ENCODE data around the gene MYBPH.

DNA sequence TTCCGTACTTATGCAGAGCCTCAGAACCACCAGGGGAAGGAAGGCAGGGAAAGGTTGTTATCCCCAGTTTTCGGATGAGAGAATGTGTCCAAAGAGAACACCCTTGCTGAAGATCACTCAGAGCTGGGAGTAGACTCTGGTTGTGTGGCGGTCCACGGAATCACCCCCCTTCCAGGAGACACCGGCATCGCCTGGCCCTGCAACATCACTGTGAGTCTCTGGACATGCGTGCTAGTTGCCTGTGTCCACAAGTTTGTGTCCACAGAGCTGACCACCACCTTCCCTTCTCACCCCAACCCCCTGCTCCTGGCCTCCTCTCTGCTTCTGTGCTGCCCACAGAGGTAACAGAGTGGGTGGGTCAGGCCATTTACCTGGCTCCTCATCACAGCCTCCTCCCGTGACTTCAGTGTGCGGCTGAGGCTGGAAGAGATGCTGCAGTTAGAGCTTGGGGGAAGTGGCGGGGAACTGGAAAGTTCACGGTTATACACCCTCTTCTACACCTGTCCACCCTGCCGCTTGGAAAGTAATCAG is 7.3 kb downstream of the MYBPH start:
- TF ChIP-seq EZH2 (IDR thresholded peaks at IDR 0.05; ENCODE audit: low read depth, unreplicated experiment), result no peak
- no peak for TF ChIP-seq ZNF331 (CRISPR knock-in tag; IDR thresholded peaks at IDR 0.05; ENCODE audit: low read depth)
- TF ChIP-seq, protein P1, sequence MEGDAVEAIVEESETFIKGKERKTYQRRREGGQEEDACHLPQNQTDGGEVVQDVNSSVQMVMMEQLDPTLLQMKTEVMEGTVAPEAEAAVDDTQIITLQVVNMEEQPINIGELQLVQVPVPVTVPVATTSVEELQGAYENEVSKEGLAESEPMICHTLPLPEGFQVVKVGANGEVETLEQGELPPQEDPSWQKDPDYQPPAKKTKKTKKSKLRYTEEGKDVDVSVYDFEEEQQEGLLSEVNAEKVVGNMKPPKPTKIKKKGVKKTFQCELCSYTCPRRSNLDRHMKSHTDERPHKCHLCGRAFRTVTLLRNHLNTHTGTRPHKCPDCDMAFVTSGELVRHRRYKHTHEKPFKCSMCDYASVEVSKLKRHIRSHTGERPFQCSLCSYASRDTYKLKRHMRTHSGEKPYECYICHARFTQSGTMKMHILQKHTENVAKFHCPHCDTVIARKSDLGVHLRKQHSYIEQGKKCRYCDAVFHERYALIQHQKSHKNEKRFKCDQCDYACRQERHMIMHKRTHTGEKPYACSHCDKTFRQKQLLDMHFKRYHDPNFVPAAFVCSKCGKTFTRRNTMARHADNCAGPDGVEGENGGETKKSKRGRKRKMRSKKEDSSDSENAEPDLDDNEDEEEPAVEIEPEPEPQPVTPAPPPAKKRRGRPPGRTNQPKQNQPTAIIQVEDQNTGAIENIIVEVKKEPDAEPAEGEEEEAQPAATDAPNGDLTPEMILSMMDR (conservative IDR thresholded peaks at IDR 0.05; ENCODE audit: low read depth in 2 of 2), result no peak
- TF ChIP-seq NANOG (IDR thresholded peaks at IDR 0.05; ENCODE audit: borderline replicate concordance), result no peak
- TF ChIP-seq POLR2AphosphoS5 (IDR thresholded peaks at IDR 0.05; ENCODE audit: low read depth), result no peak
- TF ChIP-seq CREB1 (CRISPR knock-in tag; IDR thresholded peaks at IDR 0.05; ENCODE audit: low read depth), result no peak
- TF ChIP-seq, protein P2, sequence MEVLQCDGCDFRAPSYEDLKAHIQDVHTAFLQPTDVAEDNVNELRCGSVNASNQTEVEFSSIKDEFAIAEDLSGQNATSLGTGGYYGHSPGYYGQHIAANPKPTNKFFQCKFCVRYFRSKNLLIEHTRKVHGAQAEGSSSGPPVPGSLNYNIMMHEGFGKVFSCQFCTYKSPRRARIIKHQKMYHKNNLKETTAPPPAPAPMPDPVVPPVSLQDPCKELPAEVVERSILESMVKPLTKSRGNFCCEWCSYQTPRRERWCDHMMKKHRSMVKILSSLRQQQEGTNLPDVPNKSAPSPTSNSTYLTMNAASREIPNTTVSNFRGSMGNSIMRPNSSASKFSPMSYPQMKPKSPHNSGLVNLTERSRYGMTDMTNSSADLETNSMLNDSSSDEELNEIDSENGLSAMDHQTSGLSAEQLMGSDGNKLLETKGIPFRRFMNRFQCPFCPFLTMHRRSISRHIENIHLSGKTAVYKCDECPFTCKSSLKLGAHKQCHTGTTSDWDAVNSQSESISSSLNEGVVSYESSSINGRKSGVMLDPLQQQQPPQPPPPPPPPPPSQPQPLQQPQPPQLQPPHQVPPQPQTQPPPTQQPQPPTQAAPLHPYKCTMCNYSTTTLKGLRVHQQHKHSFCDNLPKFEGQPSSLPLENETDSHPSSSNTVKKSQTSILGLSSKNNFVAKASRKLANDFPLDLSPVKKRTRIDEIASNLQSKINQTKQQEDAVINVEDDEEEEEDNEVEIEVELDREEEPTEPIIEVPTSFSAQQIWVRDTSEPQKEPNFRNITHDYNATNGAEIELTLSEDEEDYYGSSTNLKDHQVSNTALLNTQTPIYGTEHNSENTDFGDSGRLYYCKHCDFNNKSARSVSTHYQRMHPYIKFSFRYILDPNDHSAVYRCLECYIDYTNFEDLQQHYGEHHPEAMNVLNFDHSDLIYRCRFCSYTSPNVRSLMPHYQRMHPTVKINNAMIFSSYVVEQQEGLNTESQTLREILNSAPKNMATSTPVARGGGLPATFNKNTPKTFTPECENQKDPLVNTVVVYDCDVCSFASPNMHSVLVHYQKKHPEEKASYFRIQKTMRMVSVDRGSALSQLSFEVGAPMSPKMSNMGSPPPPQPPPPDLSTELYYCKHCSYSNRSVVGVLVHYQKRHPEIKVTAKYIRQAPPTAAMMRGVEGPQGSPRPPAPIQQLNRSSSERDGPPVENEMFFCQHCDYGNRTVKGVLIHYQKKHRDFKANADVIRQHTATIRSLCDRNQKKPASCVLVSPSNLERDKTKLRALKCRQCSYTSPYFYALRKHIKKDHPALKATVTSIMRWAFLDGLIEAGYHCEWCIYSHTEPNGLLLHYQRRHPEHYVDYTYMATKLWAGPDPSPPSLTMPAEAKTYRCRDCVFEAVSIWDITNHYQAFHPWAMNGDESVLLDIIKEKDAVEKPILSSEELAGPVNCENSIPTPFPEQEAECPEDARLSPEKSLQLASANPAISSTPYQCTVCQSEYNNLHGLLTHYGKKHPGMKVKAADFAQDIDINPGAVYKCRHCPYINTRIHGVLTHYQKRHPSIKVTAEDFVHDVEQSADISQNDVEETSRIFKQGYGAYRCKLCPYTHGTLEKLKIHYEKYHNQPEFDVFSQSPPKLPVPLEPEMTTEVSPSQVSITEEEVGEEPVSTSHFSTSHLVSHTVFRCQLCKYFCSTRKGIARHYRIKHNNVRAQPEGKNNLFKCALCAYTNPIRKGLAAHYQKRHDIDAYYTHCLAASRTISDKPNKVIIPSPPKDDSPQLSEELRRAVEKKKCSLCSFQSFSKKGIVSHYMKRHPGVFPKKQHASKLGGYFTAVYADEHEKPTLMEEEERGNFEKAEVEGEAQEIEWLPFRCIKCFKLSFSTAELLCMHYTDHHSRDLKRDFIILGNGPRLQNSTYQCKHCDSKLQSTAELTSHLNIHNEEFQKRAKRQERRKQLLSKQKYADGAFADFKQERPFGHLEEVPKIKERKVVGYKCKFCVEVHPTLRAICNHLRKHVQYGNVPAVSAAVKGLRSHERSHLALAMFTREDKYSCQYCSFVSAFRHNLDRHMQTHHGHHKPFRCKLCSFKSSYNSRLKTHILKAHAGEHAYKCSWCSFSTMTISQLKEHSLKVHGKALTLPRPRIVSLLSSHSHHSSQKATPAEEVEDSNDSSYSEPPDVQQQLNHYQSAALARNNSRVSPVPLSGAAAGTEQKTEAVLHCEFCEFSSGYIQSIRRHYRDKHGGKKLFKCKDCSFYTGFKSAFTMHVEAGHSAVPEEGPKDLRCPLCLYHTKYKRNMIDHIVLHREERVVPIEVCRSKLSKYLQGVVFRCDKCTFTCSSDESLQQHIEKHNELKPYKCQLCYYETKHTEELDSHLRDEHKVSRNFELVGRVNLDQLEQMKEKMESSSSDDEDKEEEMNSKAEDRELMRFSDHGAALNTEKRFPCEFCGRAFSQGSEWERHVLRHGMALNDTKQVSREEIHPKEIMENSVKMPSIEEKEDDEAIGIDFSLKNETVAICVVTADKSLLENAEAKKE (CRISPR knock-in tag; IDR thresholded peaks at IDR 0.05), result no peak
- TF ChIP-seq EZH2phosphoT487 (IDR thresholded peaks at IDR 0.05; ENCODE audit: unreplicated experiment), result no peak
- no peak for TF ChIP-seq ZNF114 (CRISPR knock-in tag; IDR thresholded peaks at IDR 0.05)
- TF ChIP-seq, protein P3, sequence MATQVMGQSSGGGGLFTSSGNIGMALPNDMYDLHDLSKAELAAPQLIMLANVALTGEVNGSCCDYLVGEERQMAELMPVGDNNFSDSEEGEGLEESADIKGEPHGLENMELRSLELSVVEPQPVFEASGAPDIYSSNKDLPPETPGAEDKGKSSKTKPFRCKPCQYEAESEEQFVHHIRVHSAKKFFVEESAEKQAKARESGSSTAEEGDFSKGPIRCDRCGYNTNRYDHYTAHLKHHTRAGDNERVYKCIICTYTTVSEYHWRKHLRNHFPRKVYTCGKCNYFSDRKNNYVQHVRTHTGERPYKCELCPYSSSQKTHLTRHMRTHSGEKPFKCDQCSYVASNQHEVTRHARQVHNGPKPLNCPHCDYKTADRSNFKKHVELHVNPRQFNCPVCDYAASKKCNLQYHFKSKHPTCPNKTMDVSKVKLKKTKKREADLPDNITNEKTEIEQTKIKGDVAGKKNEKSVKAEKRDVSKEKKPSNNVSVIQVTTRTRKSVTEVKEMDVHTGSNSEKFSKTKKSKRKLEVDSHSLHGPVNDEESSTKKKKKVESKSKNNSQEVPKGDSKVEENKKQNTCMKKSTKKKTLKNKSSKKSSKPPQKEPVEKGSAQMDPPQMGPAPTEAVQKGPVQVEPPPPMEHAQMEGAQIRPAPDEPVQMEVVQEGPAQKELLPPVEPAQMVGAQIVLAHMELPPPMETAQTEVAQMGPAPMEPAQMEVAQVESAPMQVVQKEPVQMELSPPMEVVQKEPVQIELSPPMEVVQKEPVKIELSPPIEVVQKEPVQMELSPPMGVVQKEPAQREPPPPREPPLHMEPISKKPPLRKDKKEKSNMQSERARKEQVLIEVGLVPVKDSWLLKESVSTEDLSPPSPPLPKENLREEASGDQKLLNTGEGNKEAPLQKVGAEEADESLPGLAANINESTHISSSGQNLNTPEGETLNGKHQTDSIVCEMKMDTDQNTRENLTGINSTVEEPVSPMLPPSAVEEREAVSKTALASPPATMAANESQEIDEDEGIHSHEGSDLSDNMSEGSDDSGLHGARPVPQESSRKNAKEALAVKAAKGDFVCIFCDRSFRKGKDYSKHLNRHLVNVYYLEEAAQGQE (IDR thresholded peaks at IDR 0.05; ENCODE audit: unreplicated experiment), result no peak
- no peak for TF ChIP-seq JUNB (IDR thresholded peaks at IDR 0.05; ENCODE audit: unreplicated experiment)
- TF ChIP-seq, protein P4, sequence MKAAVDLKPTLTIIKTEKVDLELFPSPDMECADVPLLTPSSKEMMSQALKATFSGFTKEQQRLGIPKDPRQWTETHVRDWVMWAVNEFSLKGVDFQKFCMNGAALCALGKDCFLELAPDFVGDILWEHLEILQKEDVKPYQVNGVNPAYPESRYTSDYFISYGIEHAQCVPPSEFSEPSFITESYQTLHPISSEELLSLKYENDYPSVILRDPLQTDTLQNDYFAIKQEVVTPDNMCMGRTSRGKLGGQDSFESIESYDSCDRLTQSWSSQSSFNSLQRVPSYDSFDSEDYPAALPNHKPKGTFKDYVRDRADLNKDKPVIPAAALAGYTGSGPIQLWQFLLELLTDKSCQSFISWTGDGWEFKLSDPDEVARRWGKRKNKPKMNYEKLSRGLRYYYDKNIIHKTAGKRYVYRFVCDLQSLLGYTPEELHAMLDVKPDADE (IDR thresholded peaks at IDR 0.05), result no peak
- no peak for TF ChIP-seq STAT1 (IDR thresholded peaks at IDR 0.05; ENCODE audit: unreplicated experiment)
